ENCODE data around the gene DYNC1LI1.

Gene DYNC1LI1

DNA sequence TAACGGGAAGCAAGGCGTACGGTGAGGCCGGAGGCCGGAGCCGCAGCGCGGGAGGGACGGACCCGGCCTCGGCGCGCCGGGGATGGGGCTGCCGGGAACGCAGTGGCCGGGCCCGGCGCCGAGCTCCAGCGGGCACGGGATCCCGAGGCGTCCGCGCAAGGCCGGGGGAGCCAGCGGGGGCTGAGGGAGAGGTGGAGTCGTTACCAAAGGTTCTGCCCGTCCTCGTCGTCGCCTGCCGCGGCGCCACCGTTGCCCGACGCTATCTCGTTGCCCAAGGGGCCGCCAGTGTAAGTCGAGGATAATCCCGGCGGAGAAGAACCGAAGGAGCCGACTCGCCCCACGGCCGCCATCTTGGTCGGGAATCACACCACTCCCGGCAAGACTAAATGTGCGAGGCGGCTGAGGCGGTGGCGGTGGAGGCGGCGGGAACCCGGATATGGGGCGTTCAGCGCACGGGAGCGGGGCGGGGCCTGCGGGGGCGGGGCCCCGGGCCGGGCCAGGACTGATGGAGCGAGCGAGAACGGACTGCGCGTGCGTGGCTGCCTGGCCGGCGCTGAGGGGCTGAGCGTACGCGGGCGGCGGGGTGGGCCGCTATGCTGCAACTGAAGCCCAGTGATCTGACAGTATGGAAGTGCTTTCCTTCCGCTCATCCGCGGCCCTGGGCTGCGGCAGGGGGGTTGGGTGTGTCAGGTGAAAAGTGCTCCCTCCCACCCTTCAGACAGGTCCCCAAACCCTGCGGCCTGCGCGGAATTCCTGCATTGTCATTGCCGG, at the start of gene DYNC1LI1:
DYNC1LI1 (minus strand) TSS at position 438 of the 771 bp plus-strand sequence; CDS start at position 350, 88 bp downstream.
- DNase-seq (ENCODE audit: low read depth, low spot score), result peak; percentile 79

DNA sequence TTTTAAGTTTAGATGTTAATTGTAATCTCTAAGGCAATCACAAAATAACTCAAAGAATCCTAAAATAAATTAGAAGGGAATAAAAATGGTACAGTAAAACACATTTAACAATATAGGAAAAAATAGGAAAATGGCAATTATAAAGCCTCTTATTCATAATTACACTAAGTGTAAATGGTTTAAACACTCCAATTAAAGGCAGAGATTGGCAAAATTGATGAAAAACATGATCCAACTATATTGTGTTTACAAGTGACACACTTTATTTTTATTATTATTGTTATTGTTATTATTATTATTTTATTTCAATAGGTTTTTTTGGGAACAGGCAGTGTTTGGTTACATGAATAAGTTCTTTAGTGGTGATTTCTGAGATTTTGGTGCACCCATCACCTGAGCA, 48.7 kb upstream of the DYNC1LI1 start:
- no peak for DNase-seq (ENCODE audit: low read depth, low spot score)

DNA sequence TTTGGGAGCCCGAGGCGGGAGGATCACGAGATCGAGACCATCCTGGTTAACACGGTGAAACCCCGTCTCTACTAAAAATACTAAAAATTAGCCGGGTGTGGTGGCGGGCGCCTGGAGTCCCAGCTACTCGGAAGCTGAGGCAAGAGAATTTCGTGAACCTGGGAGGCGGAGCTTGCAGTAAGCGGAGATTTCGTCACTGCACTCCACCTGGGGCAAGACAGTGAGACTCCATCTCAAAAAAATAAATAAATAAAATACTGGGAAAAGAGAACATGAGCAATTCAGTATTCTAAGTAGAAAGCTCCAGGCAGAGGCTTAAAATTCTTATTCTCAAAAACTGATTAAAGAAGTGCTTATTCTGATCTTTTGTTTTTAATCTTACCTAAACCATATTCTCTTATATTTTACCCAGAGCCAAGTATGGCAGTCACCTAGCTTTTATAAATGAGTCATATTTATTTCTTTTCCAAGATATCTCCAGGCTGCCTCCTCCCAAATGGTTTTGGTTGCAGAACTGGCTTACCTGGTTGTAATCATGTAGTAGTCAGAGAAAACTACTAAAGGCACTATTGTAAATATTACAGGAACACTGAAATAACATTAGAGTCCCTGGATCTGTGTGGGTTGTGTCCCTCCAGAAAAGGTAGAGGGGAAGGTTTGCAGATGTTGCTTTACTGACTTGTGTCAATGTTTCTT, 45.8 kb upstream of the DYNC1LI1 start:
- no peak for DNase-seq (ENCODE audit: low read depth, low spot score)

DNA sequence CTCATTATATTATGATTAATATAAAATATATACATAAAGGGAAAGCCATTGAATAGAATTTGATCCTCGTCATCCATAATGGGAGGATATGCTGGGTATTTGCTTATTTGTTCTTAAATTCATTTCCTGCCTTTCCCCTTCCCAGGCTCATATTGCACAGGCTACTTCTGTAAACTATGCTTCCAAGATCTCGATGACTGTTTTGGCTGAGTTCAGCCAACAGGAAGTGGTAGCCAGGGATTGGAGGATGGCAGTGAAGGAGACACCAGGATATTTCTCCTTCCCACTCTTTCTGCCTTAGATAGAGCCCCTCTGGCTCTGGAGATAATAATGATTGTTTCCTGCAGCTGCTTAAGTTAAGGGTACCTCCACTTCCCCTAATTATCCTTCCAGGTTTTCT, 44.3 kb upstream of the DYNC1LI1 start:
- no peak for DNase-seq (ENCODE audit: low read depth, low spot score)

DNA sequence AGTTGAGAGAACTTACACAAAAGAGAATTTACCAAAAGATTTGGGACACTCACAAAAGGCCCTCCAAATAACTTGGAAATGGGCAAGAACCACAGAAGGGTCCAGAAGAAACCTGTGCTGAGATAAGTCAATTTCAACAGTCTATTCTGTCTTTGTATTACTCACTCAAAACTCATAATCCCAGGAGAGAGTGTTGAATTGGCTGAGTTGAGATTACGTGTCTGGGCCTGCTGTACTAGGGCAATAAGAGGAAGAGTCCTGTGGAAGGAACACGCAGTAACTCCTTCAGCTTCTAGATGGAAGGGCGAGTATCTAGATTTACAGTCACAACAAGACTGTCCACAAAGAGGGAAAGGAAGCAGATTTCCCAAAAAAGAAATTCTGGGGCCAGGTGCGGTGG, 42.5 kb upstream of the DYNC1LI1 start:
- no peak for DNase-seq (ENCODE audit: low read depth, low spot score)

DNA sequence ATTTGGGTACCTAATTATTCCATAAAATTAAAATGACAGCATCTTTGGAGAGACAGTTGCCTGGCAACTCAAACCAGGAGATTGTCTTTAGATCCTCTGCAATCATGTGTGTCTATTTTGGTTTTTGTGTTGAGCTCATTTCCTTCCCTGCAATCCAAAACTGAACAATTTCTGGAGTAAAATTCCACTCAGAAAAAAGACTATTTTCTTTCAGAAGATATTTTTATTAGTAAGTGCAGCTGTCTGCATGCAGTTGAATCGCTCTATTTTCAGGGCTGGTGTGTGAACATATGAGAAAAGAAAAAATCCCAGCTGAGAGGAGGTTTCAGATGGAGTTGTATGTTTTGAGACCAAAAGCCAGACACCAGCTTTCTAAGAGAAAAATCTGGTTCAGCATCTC, 41.9 kb upstream of the DYNC1LI1 start:
- DNase-seq (ENCODE audit: low read depth, low spot score), result no peak

DNA sequence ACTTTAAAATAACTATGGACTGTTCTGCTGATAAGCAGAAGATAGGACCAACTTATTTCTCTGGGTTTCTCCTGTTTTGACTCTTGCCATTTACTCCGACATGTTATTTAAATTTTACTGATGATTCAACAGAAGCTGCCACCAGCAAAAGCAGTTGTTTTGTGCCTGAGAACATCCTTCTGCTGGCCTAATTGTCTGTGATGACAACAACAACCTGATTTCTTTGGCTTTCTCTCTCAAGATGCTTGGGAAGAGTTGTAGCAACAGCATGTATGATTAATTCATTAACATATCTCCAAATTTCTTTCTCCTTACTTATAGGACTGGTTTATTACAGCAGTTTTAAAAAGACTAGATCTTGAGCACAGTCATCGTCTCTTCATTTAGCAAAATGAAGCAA, 36.9 kb upstream of the DYNC1LI1 start:
- DNase-seq (ENCODE audit: low read depth, low spot score), result no peak

DNA sequence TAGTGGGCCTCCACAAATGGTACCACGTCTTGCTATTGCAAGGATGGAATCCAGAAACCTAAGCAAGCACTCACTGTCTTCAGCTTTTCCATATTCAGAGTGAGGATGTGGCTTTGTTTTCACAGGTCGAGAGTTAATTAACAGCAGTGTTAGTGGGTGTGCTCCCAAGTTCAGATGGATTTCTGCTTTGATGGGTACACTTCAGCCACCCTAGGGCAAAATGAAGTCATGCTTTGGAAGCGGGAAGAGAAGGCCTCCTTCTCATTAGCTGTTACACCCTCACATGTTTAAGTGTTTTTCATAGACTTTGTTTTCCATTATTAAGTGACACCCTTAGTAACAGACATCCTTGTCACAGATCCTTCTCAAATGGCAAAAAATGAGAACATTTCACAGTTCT, 36.3 kb upstream of the DYNC1LI1 start:
- no peak for DNase-seq (ENCODE audit: low read depth, low spot score)

DNA sequence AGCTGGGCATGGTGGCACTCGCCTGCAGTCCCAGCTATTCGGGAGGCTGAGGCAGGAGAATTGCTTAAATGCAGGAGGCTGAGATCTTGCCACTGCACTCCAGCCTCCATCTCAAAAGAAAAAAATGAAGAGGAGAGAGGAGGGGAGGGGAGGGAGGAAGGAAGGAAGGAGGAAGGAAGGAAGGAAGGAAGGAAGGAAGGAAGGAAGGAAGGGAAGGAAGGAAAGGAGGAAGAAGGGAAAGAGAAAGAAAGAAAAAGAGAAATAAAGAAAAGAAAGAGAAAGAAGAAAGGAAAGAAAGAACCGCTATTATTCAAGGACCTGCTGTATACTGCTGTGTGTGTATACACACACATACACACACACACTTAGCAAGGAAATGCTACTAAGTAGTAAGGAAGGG, 35.6 kb upstream of the DYNC1LI1 start:
- no peak for DNase-seq (ENCODE audit: low read depth, low spot score)

DNA sequence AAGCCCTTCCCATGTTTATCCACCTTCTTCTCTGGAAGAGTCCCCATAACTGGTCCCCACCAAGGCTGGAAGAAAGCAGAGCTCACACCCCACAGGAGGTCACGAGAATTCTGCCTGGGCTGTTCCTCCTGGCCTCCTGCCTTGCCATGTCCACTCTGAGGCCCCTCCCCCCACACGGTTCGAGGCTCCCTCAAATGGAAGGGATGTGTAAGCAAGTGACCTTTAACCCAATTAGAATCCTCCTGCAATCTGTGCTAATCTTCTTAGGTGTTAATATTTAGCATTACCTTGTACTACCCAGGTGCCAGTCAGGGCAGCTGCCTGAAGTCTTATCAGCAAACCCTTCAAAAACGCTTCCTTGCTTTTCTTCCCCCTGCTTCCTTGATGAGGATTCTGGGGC, 32.4 kb upstream of the DYNC1LI1 start:
- DNase-seq (ENCODE audit: low read depth, low spot score), result no peak

DNA sequence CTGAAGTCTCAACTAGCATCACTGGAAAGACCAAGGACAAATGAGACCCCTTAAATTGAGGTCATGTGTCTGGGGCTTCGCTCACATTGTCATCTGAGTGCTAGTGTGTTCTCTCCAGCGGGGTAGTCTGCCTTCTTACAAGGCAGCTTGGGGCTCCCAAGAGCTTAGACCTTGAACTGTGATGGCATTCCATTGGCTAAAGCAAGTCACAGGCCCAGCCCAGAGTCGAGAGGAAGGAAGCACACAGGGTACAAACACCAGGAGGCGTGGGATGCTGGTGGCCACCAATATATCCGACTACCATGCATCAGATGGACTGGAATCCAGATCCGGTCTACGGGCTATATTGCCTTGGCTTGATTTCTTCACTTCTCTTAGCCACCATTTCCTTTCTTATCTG, 31.5 kb upstream of the DYNC1LI1 start:
- DNase-seq (ENCODE audit: low read depth, low spot score), result no peak

DNA sequence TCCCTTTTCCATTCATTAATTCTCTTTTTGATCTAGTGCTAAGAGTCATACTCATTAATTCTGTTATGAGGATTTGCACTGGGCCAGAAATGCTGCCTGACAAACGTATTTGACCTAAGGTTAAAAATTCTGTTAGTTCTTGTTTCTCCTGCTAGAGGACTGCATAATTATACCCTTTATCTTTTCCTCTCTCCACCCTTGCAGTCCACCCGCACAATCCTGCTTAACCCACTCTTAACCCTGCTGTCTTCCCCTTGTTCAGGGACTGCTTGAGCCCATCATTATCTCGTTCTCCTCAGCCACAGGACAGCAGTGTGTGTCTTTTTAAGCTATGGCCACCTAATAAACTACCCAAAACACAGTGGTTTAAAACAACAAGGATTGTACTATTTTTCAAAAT, 31.1 kb upstream of the DYNC1LI1 start:
- no peak for DNase-seq (ENCODE audit: low read depth, low spot score)

DNA sequence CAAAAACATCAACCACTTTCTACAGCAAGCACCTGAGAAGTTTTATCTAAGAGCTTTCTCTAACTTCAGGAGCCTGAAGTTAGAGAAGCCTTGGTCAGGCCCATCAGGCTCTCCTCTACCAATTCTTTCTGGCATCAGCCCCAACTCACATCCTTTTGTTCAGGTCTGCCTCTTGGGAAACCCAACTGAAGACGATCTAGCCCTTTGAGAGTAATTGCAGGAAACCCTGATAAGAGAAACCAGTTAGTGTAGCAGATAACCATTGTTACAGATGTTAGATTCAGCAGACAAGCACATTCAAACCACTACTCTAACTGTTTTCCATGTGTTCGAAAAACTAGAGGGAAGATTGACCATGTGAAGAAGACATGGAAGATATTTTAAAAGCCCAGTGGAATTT, 27.0 kb upstream of the DYNC1LI1 start:
- DNase-seq (ENCODE audit: low read depth, low spot score), result no peak

DNA sequence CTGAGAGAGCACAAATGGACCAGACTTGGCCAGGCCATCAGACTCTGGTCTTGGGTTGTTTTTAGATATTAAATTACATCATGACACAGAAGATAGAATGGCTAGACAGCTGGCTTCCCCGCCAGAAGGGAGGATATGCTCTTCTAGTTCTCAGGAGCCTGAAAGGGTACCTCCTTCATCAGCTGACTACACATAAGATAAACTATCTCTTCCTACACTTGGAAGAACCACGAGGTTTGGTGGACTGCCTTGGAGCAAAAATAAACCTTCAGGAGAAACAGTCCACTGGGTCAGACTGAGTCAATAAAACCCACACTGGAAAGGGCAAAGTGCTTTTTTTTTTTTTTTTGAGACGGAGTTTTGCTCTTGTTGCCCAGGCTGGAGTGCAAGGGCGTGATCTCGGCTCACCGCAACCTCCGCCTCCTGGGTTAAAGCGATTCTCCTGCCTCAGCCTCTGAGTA, 26.3 kb upstream of the DYNC1LI1 start:
- DNase-seq (ENCODE audit: low read depth, low spot score), result no peak

DNA sequence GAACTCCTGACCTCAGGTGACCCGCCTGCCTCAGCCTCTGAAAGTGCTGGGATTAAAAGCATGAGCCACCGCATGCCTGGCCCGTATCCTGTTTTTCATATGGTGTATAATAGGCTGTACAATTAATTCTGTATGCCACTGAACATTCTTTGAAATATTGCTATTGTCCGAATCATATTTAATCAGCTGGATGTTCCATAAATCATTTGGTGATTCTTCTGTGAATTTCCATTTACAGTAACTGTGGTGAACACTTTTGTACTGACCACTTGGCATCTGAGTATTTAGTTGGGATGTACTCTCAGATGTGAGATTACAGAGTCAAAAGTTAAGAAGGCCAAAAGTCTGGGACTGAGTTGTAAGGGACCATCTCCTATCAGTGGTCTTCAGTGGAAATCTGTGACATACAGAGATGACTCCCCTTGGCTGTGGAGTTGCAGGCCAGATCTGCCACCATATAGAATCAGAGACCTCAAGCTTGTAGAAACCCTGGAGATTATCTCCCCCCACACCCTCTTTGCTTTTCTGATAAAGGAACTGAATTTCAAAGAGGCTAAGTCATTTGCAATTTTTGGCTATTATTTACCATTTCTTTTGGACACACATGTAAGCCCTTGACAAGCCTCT, 25.7 kb upstream of the DYNC1LI1 start:
- DNase-seq (ENCODE audit: low read depth, low spot score), result no peak

DNA sequence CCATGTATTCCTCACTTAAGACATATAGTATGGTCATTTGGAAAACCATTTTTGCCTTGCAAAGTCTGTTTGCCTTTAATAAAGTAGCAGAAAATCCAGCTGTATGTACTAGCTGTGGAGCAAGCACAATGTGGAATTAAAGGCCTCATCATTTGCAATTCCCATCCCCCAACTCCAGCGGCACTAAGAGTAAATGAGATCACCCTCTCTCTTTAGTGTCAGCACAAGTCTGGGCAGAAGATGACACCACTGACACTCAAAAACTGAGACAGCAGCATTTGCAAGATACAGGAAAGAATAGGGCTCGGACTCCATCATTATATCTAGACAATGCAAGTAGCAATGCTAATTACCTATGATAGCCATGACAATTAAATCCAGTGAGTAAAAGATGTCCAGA, 24.7 kb upstream of the DYNC1LI1 start:
- no peak for DNase-seq (ENCODE audit: low read depth, low spot score)

DNA sequence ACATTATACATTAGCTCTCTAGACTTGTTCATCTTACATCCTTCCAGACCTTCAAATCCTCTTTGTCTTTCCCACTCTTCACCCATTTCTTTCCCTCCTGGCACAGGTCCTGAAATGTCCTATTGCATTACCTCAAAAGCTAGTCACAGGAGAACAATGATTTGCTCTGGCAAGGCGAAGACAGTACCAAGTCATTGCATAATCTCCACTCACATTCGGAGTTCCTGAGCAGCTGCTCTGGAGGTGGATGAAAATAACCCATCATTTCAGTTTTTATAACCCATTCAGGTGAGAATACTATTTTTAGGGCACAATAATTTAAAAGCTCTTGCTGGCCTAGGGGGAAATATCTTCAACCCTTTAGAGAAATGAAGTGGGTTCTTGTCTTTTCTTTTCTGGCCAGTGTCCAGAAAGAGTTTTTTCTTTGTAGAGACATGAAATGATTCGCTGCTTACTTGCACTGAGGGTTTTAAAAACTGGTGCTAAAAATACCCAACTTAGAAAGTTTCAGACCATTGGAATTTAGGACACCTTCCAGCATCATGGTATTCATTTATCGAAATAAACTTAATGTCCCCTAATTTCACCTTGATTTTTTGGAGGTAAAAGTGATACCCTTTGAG, 23.4 kb upstream of the DYNC1LI1 start:
- DNase-seq (ENCODE audit: low read depth, low spot score), result no peak

DNA sequence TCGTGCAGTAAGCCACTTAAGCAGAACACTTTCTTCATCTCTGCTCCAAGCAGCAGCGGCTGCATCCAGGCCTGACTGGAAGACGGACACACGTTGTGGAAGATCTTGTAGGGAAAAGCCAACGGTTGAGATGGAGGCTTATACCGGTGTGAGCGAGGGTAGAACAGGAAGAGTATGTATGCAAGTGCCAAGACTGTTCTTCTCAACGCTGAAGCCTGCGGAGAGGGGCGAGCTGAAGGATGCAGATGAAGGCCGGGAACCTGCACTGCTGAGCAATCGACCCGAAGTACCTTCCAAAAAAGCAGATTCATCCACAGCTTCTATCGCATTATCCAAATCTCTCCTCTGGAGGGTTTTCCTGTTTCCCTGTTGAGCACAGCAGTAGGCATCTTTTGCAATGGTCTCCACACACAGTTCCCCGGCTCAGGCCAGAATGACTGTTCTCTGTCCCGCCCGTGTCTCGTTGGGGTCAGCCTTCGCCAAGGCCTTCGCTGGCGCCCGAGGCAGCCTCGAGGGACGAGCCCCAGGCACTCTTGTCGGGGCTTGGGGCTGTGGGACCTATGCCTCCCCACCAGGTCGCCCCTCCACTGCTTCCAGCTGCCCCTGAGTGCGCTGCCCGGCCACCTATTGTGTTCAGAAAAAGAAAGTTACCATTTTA, 22.2 kb upstream of the DYNC1LI1 start:
- no peak for DNase-seq (ENCODE audit: low read depth, low spot score)

DNA sequence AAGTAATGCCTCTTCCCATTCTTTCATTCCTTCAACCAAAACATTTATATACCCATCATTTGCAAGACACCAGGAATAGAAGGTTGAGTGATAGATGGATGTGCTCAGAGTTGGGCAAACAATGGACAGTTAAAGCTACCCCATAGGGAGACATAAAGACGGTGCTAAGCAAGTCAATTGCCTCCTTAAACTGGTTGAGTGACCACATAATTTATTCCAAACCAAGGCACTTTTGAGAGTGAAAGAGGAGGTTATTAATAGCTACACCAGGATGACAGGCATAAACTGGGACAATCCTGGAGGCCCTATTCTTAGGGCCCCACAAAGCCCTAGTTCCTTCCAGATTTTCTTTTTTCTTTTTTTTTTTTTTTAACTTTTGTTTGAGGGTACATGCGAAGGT, 21.4 kb upstream of the DYNC1LI1 start:
- no peak for DNase-seq (ENCODE audit: low read depth, low spot score)

DNA sequence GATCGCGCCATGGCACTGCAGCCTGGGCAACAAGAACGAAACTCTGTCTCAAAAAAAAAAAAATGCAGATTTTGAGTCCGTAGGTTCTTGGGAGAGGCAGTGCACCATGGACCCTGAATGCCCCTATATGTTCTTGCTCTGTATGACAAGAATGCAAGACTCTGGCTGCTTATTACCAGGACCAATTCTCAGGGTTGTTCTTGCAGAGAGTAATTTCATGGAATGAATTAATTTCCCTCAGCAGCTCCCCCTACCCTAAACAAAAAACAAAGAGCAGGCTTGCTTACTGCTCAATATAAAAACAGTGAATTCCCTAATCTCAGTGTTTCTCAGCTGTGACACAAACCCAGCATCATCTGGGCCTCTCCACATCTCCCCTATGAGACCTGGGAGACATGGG, 20.5 kb upstream of the DYNC1LI1 start:
- no peak for DNase-seq (ENCODE audit: low read depth, low spot score)

DNA sequence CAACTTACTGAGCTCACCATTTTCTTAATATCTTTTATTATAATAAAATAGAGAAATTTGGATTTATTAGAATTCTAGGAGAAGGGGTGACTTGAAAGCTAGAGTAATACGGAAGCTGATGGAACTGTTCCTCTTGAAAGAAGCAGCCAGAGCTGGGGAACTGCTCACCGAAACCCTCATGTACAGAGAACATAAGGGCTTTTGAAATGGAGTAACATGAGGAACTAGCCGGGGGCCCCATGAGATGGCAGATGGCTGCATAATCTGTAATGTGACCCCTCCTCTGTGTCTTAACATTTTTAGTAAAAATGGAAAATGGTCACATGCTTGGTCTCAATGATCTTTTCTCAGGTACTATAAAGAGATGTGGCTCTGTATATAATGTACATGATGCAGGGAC, 15.7 kb upstream of the DYNC1LI1 start:
- DNase-seq (ENCODE audit: low read depth, low spot score), result no peak

DNA sequence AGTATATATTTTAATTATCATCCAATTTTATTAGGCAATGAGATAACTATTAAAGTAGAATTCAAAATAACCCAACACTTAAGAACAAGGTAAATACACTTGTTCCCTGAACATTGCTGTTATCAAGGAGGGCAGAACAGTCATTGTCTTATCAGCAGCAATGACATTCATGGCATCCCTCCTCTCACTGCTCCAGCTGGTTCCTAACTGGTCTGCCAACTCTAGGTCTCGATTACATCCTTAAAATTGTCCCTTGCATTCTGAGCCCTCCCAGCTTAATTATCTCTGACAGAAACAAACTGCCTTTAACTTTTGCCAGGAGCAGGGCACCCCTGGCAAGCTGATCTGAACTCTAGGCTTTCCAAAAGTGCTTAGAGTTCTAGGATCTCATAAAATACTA, 14.0 kb upstream of the DYNC1LI1 start:
- no peak for DNase-seq (ENCODE audit: low read depth, low spot score)

Data from activated CD4-positive, CD25-positive, alpha-beta regulatory T cell treated with anti-CD3 and anti-CD28 coated beads, Interleukin-2, amount 50 U/mL, for 16 hours (primary cell).